ENCODE data around the gene CPM.

Gene CPM

DNA sequence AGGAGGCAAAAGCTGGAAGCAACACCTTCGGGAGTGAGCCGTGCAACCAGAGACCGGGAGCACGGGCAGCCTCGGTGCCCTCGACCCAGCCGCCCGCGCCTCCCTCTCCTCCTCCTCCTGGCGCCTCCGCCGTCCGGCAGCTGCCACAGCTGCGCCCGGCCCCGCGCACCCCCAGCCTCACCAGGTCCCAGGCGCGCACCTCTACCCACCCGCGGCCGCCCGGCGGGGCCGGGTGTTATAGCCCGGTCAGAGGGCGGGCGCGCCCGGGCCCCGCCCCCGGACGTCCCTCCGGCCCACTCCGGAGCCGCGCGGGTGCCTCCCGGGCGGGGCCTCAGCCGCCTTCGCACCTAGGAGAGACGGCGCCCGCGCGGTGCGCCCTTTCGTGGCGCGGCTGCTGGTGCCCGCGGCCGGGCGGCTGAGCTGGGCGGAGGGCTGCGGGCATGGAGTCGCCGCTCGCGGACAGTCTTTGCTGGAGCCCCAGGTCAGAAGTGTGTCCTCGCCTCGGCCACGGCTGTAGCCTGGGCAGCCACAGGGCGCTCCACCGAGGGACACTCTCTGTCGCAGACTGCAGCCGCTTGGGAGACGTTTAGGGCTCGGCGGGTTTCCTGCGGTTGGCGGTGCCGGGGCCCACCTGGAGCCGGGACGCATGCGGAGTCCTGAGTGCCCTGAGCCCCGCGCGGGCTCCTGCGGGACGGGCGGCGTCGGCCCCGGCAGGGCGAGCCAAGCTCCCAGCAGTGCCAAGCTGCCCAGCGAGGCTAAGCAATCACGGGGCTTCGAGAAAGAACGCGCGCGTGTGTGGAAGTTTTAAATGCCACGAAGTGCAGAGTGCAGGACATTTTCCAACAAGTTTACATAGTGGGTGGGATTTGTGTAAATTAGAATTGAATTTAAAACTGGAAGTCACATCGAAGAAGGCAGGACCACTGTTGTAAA lies at the start of gene CPM:
CPM (minus strand) TSS at position 211 of the 933 bp plus-strand sequence. CDS start 334 bp downstream, outside the sequence.
- no peak for DNase-seq

DNA sequence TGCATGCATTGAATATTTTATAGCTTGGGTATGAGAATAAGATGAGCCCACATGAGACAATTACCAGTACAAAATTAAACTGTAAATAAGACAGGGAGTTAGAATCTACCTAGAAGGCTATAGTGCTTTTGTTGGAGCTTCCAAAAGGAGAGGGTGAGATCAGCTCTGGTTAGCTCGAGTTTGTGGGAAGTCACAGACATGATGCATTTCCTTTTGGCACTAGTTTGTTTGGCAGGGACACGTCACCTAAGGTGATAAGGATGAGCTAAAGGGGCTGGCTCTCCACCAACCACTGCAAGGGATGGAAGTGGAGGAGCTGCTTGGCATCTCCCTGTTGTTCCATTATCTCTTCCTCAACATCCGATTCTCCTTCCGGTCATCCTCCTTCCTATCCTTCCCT lies 48.5 kb upstream of the CPM start:
- no peak for DNase-seq

DNA sequence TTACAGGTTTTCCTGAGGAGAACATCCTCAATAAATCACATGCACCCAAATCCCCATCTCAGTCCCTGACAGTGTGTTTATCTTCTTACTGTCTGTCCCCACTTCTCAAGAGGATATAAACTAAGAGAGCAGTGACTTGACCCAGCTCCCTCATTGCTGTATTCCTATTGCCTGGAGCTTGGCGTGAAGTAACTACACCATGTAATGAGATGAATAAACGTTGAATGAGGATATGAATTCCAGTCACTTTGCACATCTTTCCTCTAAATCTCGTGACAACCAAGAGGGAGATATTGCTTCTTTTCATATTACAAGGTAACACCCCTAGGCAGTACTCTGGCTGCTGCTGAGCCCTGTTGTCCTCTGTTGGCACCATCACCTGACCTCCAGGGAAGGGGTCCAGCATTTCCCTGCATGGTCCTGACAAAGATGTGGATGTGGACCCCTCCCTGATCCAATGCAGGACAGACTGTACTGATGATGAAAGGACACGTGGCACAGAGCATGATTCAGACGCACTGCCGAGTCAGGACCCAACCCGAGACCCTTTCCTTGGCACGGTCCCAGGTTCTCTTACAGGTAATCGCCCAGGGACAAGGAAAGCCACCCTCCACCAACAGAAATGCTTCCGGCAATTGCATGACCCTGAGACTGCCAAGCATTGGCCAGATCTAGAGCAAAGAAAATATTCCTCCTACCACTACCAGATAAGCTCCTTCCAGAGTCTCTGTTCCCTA lies 47.7 kb upstream of the CPM start:
- no peak for DNase-seq

DNA sequence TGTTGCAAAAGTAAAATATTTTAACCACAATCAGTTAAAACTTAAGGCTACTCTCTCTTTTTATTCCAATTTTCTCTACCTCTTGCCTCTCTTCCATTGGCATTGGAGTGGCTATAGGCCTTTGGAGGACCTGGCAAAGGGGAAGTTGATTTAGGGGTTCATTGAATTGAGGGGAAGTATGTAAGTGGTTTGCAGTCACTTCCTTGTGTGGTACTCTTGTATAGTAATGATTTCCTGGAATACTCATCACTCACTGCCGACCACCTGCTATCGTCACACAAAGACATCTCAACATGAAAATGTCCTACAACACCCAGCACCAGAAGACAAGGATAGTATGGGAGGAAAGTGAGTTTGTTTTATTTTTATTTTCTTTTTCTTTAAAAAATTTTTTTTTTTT lies 45.7 kb upstream of the CPM start:
- no peak for DNase-seq

DNA sequence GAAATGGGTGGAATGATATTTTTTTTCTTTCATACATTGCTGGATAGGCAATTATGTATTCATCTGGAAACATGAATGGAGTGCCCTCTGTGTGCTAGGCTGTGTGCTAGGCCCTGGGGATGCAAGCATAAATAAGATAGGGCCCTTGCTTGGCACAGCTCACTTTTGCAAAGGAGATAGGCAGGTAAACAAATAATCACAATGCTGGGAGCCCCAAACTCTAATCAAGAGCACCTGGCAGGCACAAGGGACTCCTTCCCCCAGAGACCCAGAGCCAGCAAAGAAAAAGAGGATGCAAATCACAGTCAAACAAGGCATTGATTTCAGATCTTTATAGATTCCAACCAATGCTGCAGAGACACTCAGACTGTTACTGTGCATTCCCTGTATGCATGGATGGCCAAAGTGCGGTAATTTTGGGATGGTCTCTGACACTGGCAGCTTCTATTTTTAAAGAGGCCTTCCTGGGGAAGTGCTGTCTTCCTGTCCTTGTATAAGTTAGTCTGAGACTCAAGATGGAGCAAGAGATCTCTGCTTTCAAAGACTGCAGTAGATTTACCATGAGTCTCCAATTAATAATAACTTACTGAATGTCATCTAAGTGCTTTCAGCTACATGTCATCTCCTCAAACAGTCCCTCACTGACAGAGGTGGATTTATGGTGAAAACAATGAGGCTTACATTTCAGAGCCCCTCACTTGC lies 45.1 kb upstream of the CPM start:
- DNase-seq = no peak

DNA sequence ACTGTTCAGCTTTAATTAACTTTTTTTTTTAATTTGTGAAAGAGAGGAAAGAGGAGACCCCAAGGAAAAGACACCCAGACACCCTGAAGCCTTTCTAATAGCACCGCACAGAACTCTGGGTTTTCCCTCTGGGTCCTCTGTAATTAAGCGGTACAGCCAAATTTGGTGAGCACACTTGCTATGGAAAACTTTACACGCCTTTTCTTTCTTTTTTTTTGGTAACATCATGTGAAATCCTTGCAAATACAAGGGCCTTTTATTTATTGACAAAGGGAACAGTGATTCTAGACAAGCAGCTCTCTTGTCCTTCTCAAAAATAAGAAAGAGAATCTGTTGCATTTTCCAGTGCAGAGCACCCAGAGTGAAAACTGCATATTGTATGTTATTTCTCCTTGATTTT lies 44.4 kb upstream of the CPM start:
- DNase-seq = no peak

DNA sequence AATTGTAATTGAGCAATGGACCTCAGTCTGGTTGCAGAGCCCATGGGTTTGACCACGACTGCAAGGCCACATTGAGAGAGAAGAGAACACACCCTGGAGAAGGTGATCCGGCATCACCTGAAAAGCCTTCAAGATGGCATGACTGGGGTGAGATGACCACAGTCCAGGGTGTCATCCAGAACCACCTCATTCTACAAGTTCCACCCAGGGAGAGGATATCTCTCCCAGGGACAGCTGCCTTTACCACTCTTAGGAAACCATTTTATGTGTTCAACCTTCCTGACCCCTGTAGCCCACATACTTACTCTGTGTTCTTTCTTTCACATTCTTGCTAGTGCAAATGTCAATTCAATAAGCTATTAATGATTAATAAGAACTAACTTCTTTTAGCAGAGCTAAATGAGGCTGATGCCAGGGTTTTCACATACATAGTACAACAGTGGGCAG lies 43.4 kb upstream of the CPM start:
- DNase-seq = no peak

DNA sequence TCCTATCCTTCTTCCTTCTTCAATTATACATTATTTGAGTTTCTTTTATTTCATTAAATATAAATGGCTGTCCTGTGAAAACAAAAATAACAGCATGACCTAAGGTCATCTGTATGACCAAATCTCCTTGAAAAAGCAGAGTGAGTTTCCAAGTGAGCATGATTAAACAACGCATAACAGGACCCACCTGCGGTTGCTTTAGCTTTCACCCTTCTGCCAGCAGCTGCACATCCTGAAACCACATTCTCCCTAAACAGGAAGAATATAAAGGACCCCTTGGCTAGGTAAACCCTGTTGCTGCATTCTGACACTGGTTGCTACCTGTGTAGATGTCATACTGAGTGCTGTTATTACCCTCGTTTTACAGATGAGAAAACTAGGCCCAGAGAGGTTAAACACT lies 42.8 kb upstream of the CPM start:
- no peak for DNase-seq

DNA sequence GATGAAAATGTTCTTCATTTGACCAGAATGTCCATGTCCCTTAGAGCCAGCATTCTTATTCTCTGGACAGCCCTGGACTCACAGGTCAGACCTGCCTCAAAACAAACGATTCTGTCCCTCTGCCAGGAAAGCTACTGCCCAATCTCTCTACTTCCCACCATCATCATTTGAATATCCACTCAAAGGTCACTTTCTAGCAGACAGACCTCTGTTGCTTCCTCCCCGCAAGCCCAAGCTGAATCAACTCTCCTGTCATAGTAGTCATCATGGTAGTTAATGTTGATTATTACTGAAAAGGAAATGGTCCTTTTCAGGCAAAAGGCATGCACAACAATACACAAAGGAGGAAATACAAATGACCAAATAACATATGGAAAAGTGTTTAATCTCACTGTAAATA lies 39.6 kb upstream of the CPM start:
- DNase-seq = no peak

DNA sequence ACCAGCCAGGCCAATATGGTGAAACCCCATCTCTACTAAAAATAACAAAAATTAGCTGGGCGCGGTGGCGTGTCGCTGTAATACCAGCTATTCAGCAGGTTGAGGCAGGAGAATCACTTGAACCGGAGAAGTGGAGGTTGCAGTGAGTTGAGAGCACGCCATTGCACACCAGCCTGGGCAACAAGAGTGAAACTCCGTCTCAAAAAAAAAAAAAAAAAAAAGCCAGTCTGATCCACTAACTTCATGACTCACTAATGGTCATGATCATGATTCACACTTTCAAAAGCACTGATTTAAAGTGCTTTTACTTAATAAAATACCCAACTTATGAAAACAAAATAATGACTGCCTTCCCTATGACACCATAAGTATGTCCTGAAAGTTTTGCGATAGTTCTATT lies 38.4 kb upstream of the CPM start:
- no peak for DNase-seq

DNA sequence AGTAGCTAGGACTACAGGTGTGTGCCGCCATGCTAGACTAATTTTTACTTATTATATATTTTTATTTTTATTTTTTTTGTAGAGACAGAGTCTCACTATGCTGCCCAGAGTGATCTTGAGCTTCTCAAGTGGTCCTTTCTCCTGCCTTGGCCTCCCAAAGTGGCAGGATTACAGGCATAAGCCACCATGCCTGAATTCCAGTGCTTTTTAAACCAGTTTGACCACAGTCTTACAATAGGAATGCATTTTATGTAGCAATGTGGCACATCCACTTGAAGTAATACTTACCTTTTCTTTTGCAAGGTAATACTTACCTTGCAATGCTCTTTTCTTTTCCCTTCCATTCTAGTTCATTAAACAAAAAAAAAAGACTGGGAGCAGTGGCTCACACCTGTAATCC lies 38.0 kb upstream of the CPM start:
- DNase-seq = no peak

DNA sequence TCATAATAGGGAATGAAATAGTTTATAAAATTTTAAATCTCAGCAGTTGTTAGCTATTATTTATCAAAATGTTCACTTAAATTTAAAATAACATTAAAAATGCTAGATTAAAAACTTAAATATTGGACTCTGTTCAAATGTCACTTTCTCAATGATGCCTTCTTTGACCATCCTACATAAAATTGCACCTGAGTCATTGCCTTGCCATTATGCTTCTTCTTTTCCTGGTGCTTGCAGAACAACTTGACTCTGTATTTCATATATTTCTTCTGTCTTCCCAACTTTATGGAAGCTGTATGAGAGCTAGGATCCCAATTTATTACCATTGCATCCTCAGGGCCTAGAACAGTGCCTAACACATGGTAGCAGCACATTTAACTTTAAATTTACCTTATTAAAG lies 37.3 kb upstream of the CPM start:
- no peak for DNase-seq

DNA sequence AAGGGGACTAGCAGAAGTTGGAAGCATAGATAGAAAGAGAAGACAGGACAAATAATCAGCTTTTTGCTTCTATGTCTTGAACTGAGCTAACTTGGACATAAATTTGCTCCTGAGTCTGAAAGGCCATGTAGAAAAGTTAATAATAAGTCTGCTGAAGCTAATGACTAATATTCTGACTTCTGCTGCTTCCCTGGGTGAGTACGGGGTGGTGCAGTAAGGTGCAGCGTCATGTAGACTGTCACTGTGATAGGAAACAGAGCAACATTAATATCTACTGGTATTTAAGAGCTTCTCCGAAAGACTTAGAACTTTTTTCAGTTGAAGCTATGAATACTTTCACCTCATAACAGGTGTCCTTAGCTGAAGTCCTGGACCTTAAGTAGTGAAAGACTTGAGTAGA lies 34.1 kb upstream of the CPM start:
- DNase-seq = no peak

DNA sequence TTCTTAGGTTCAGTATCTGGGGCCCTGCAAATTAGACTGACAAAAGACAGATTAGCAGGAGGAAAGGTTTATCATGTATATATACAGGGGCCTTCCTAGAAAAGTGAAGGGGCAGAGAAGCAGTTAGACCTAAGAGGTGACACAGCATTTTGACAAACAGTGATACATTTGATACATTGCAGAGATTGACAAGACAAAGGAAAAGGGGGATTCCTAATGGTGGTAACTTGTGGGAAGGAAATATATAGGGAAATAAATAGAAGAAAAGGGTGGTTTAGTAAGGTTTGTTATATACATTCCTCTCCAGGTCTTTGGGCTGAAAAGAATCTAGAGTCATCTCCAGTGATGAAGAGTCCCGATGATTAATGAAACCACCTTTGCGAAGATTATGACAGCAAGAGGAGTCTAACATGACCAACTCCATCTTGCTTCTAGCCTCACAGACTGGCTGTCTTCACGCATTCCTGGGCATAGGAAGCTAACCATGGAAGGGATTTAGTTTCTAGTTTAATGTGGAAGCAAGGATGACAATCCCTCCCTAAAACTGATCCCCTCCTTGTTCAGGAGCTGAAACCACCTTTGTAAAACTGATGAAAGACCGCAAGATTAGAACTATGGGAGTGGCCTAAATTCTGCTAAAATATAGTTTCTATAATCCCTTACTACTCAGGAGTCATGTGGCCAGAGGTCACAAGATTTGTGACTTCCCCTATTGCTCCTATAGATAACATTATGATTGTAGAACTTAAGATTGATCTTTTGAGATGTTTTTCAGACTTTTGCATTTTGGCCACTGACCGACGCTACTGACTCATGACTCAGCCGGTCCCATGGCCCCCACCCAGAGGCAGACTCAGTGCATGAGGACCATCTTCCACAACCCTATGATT lies 31.1 kb upstream of the CPM start:
- no peak for DNase-seq

DNA sequence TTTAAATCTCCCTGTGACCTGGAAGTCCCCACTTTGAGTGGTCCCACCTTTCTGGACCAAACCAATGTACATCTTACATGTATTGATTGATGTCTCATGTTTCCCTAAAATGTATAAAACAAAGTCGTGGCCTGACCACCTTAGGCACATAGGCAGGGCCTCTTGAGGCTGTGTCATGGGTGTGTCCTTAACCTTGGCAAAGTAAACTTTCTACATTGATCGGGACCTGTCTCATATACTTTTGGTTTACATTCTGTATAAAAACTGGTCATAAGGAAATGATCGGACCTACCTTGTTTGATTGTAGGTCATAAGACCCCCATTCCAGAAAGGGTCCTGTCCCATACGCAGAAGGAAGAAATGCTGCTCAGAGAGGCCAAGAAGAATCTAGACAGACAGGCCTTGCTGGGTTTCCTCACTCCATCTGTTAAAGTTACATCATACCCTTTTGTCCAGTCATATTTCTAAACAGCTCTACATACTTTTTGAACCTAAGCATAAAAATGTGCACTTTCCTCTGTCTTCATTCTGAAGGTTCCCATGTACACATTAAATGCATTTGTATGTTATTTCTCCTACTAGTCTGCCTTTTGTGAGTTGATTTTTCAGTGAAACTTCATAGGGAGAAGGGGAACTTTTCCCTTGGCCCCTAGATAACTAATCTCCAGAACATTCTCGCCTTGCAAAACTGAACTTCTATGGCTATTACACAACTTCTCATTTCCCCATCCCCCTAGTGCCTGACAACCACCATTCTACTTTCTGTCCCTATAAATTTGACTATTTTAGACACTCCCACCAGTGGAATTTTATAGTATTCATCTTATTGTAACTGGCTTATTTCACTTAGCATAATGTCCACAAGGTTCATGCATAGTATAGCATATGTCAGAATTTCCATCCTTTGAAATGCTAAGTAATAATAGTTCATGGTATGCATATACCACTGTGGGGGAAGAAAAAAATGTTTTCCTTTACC lies 30.2 kb upstream of the CPM start:
- no peak for DNase-seq

DNA sequence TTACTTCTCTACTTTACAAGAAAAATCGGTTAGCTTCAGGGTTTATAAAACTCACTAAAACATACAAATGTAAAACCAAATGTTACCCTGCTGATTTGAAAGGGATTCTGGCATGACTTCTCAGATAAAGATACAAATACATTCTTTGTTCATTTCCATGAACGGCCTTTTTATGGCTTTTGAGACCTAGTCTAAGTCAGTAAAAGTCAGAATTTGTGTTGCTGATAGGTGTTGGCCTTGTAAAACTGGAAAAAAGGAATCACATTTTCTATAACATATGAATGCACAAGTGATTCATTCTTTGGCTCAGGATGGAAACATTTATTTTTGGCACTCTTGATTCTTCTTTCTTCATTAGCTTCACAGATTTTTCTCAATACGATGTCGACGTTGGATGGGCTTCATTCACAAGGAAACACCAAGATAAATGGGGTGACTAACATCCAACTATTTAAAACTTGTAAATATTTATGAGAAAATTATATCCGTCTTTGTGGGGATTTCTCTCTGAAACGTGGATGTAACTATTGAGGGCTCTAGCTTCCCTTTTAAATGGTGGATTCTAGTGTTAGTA lies 27.0 kb upstream of the CPM start:
- no peak for DNase-seq

DNA sequence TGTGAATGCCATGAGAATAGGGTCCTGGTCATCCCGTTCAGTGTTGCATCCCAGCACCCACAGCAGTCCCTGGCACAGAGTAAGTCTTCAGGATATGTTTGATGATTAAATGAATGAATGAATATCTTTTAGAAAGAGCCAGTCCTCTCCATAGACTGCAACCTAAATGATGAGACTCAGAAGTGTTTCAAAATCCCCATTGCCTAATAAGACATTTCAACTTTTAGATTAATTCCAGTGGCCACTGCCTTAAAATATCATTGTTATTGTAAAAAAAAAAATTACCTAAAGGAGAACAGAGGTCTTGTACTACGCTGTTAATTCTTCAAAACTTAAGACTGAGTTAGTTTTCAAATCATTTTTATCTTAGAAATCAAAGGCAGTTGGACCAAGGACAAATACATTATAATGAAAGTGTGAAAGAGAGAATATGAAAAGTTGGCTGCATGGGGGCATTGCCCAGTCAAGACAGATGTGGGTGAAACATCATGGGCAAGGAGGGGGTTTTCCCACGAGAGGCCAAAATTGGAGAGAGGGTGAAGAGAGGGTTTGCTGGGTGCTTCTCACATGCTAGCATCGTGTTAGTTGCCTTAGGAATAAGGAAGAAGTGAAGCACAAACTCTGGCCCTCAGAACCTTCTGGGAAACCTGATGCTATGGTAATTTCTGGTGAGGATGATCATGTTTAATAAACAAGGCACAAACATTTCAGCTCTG lies 26.3 kb upstream of the CPM start:
- DNase-seq = no peak

DNA sequence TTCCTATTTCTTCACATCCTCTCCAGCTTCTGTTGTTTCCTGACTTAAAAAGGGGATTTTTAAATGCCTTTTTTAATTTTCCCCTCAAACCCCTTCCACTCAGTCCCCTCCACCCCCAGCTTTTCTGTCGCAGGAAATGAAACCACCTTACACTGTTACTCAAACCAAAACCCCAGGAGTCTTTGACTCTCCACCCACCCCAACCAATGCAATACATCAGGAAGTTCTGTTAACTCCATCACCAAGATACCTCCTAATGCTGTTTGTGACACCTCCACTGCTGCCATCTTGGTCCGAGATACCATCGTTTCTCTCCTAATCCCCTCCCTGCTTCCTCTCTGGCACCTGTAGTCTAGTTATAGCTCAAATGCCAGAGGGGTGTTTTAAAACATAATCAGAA lies 25.4 kb upstream of the CPM start:
- DNase-seq = no peak

DNA sequence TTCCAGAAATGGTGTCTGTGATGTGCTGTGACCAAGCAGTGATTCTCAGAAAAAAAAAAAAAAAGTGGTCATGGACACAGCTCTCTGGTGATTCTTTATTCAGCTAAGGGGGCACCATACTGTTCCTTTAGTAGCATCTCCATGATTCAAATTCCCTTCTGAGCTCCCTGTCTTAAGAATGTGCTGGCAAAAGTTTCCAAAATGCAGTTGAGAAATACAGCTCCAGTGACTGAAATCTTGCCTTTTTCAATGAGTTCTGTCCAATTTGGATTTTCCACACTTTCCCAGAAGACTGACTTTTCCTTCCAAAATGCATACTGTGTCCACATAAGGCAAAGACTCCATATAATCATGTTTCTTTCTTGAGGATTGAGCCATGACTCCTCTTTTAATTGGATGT lies 24.3 kb upstream of the CPM start:
- no peak for DNase-seq

DNA sequence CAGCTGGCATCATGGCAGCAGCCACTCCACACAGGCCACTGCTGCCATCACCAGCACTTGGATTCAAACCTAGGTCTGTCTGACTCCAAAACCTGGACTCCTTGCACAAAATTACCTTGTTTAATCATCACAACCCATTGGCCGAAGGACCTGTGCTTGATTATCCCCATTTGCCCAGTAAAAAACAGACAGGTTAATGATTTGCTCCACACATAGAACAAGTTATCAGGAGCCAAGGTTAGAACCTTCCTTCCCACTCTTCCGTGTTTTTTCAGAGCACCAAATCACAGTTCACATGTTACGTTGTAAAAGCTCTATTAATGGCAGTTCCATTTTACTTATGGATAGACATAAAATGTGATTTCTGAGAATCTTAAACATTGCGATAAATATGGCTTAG lies 23.5 kb upstream of the CPM start:
- no peak for DNase-seq

Data from NCI-H1694 treated with DMSO at 0.1 percent for 48 hours (cell line).